Stimulated activated CD4-positive, alpha-beta T cell treated with anti-CD3 and anti-CD28 coated beads, Interleukin-4, amount 100 ng/mL, for 48 hours (primary cell): ENCODE results near the gene DNAJA1.
A peak's percentile ranks its signal among the peaks of the same experiment; 100 is the strongest.
"Not testable (repeated sequence)": the region's sequence is repeated elsewhere in the genome, so short reads cannot be mapped to it uniquely, and the experiment has no call there.

ENCODE experiments used
- DNase-seq, 2 donors: peaks; one replicate each; pipeline ENCODE4 v3.0.0-alpha.2; 2020; ENCODE audit warnings: low read depth in 2 of 2

Gene DNAJA1

DNA sequence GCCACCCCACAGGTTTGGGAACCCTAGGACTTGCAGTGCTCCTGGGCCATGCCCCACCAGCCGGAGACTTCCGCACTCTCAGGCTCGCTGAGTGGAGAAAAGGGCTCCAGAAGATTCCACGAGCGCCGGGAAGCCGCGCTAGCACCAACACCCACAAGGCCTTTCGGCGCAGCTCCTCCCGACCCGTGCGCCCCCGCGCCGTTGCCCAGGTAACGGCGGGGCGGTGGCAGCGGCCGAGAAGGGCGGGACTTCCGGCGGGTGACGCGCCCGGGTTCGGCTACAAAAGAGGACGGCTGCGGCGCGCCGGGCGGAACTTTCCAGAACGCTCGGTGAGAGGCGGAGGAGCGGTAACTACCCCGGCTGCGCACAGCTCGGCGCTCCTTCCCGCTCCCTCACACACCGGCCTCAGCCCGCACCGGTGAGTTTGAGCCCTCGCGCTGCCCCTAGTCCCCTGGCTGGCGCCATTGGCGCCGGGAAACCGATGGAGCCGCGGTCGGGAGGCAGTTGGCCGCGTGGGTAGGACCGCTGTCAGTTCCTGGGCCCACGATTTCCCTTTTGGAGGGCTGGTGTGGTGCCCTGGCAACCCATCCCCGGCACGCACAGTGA lies at the start of gene DNAJA1:
TSS of gene DNAJA1 (plus strand) at position 308 of the 606 bp plus-strand sequence. CDS start 1,212 bp downstream, outside the sequence.
- DNase-seq, result peak; percentile 91 to 94

DNA sequence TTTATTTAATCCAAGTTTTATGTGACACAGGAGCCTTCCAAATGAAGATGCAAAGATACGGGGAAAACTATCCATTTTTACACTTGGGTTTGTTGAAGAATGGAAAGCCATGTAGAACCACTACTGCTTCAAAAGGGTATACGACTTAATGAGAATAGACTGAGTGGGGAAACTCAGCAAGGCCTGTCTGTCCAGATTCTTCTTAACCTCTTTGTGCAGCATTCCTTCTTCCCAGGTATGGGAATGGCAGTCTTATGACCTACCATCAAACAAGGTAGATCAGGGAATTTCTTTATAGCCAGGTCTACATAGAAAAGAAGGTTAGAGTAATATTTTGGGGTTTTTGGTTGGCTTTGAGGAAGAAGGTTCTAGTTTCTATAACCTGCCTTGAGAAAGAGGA lies 47.0 kb upstream of the DNAJA1 start:
- DNase-seq, result no peak

DNA sequence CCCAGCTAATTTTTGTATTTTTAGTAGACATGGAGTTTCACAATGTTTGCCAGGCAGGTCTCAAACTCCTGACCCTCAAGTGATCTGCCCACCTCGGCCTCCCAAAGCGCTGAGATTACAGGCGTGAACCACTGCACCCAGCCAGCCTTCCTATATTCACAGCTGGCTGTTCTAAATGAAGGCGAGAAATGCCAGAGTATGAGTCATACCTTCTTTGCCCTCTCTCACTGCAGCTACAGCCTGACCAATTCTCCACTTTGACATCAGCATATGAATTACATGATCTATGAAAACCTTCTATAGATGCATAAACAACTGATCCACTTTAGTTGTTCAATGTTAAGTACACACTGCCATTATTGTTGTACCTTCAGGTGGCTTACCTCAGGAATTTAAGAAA lies 38.1 kb upstream of the DNAJA1 start:
- no peak for DNase-seq

DNA sequence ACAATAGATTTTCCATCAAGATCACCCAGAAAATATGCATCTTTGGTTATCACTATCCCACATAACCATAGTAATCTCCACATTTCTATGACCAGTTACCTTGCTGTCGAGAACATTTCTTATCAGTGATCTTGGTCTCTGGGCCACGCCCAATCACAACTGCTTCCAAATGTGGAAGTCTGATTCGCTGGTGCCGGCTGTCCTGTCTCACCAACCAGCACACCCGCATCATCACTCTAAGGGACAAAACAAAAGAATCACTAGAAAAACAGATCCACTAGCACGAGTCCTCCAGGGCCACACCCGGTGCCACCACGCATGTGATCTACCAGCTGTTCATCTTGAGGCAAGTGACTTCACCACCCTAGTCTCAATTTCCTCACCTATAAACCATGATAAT lies 35.4 kb upstream of the DNAJA1 start:
- DNase-seq, result no peak

DNA sequence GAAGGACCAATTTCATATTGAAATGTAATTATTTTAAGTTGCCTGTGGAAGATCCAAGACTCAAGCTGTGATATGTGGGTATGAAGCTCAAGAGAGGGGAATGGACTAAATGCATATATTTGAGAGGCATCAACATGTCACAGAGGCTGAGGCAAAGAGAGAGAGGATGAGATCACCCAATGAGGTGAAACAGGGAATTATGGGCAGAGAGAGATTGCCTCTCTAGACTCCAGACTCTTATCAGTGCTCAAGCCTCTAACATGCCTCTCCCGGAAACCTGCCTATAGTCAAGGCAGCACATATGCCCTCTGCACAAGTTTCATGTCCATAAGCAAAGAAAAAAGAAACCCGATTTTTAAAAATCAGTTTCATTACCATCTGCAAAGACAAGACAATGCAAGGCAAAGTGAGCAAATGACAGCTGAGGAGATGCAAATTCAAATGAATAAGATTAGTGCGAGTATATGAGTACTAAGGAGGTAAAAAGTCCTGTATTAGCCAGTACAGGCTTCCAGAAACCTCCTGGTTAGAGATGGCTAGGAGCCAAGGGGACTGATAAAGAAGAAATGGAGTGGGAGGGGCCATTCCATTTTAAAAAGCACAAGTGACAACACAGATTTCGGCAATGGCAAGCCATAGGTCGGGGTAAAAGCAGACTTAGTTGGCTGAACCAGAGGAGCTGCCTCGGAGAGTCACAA lies 33.0 kb upstream of the DNAJA1 start:
- DNase-seq, result no peak

DNA sequence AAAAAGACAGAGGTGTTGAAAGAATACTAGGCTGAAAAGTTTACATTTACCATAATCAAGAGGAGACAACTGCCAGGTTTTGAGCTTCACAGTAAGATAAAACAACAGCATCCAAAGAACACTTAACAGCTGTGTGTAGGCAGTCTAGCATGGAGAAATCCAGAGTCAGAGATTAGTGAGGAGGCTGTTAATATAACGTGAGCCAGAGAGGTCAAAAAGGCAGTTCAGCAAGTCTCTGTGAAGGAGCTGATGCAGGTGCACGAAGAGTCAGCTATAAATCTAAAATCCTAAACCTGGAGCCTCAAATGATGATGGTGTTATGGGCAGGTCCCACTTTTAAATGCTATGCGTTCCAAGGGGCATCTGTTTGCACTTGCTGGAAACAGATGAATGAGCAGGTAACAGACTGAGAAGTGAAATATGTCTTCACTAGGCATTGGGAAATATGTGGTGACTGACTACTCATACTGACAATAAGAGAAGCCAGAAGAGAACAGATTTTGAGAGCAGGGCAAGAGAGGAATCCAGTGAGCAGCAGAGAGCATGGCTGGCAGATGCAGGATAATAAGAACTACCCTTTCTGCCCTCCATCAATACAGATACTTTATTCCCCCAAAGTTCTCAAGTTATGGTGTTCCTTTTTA lies 32.4 kb upstream of the DNAJA1 start:
- DNase-seq, result no peak

DNA sequence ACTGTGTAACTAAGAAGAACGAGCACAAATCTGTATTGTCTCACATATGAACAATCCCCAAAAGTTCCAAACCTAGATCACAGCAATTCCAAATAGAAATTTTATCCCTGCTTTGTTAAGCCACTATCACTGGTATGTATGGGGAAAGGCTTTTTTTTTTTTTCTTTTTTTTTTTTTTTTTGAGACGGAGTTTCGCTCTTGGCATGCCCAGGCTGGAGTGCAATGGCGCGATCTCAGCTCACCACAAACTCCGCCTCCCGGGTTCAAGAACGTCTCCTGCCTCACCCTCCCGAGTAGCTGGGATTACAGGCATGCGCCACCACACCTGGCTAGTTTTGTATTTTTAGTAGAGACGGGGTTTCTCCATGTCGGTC lies 24.4 kb upstream of the DNAJA1 start:
- peak in 1 of 2 donors; percentile 27 for DNase-seq

DNA sequence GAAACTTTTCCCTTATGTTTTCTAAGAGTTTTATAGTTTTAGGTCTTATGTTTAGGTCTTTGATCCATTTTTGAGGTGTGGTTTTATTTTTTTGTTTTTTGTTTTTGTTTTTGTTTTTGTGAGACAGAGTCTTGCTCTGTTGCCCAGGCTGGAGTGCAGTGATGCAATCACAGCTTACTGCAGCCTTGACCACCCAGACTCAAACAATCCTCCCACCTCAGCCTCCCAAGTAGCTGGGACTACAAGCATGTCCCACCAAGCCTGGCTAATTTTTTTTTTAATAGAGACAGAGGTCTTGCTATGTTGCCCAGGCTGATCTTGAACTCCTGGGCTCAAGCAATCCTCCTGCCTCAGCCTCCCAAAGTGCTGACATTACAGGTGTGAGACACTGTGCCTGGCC lies 19.7 kb upstream of the DNAJA1 start:
- not testable (repeated sequence) for DNase-seq

DNA sequence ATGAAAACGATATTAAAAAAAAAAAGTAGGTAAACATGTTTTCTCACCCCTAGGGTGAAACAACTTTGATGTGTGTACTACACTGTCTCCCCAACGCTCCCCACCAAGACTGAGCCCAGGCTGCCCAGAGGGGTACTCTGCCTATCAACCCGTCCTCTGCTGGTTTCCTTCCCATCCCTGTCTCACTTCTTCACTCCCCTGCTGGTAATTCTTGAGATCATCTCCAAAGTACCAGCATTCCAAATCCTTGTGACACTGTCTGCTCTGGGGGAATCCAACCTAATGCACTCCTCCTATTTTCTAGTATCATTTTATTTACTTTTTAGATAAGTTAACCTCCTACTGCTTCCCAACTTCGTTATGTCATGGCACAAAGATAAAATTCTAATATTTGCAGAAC lies 17.3 kb upstream of the DNAJA1 start:
- DNase-seq, result no peak

DNA sequence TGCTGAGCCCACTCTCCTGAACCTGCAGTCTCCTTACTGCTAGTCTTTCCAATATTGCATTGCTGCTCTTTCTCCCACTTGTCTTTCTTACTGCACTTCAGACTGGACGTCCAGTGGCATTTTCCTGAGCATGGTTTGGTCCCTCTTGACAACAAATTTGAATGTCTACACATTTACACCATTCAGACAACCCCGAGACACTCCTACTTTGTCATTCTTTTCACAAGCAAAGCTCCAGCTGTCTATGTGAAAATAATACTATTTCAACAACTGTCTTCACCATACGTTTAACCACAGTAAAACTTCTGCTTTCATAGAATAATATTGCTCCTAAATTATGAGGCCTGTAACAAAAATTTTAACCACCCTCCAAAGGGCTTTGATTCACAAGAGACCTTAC lies 13.2 kb upstream of the DNAJA1 start:
- DNase-seq, result no peak

DNA sequence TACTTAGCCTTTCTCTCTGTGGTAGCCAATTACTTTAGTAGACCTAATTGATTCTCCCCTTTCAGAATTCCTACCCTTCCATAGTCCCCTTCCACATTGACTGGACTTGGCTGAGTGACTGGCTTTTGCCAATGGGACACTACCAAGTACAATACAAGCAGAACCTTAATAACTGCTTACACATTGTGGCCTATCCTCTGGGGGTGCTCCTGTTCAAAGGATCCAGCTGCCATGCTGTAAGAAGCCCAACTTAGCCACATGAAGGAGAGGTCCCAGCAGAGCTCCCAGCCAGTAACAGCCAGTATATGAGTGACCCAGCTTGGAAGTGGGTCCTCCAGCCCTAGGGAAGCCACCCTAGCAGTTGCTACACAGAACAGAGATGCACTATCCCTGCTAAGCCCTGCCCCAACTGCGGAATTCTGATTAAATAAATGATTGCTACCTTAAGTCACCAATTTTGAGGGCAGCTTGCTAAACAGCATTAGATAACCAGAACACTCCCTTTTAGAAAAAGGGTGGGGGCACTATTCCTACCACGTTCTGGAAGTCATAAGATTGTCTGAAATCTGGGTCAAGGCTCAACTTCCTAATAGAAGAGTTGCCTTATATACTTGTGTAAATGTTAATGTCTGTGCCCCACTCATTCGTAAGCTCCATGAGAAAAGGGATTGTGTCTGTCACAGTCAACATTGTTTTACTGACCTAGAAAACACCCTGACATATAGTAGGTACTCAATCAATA lies 12.6 kb upstream of the DNAJA1 start:
- DNase-seq, result no peak

DNA sequence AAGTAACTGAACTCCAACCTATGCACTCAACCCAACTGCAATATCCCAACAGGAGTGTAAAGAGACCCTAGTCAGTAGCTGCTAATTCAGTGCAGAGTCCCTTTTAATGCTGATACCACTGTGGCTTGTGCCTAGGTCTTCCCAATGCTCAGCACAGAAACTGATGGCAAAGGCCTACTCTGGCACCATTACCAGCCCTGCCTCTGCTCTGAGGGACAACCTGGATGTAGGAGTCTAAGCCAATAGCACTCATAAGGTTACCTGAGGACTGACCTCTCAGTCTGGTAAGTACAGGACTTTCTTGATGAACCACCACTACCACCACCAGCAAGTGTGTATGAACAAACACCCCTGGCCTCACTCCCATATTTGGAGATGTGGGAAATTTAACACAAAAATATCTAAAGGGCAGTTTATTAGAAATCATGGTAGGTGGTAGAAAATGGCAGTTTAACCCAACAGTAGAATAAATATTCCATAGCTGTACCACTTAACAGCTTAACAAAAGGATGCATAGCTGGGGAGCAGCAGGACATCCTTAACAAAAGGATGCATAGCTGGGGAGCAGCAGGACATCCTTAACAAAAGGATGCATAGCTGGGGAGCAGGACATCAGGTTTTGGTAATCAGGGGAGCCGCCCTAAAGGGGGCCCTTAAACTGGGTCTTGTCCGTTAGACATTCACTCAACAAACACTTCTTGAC lies 11.0 kb upstream of the DNAJA1 start:
- DNase-seq, result no peak

DNA sequence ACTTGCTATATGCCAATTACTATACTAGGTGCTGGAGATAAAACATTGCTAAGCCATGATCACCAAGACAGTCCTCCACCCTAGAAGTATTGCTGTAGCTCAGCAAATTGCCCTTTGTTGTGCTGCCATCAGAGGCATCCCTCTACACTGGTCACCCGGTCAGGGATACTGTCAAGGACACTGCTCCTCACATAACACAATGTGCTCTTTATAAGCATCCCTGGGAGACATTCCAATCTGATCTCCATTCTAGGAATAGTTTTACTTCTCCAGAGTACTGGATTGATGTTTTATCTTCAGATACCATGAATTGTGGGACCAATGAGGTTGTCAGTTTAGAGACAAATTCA lies 10.4 kb upstream of the DNAJA1 start:
- no peak for DNase-seq

DNA sequence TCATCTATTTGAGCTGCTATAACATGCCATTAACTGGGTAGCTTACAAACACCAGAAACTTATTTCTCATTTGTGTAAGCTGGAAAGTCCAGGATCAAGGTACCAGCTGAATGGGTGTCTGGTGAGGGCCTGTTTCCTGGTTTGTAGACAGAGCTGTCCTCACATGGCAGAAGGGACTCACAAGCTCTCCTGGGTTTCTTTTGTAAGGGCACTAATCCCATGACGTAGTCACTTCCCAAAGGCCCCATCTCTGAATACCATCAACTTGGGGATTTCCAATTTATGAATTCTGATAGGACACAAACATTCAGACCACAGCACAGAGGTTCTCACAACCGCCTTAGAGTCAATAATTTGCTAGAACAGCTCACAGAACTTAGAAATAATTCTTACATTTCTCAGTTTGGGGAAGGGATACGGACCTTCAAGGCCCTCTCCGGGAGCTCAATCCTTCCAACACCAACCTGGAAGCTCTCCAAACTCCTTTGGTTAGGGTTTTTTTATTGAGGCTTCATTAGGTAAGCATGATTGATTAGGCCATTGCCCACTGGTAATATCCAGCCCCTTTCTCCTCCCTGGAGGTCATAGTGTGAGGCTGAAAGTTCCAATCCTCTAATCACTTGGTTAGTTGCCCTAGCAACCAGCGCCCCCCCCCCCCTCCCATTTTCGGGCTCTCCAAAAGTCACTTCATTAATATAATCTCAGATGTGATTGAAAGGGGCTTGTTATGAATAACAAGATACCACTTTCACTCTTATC lies 7.6 kb upstream of the DNAJA1 start:
- no peak for DNase-seq

DNA sequence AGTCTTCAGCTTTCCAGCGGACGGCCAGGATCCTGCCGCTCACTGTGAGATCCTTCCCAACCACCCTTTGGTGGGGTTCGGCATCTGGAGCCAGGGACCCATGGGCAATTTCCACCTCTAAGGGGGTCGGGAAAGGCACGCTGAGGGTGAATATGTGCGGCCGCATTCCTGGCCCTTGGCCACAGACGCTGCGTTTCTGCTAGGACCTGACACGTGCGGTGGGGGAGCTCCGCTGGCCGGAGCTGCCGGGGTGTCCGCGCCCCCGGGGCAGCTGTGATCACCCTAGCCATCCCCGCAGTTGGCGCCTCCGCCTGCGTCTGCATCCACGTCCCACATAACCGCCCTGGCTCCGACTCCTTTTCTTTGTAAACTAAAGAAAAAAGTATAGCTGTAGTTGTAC lies 5.3 kb upstream of the DNAJA1 start:
- DNase-seq, result no peak

DNA sequence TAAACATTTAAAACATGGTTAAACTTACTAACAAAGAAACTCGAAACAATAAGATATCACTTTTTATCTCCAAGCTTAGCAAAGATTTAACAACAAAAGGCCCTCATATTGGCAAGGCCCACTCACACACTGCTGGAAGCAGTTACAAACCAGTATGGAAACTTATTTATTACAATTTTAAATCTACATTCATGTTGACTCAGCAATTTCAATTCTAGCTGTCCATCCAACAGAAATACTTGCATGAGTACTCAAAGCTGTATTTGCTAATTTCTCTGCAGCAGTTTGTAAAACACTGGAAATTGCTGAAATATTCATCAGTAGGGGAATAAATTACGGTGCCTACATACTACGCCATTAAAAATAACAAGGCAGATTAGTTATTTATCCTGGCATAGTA lies 2.8 kb upstream of the DNAJA1 start:
- DNase-seq, result no peak

DNA sequence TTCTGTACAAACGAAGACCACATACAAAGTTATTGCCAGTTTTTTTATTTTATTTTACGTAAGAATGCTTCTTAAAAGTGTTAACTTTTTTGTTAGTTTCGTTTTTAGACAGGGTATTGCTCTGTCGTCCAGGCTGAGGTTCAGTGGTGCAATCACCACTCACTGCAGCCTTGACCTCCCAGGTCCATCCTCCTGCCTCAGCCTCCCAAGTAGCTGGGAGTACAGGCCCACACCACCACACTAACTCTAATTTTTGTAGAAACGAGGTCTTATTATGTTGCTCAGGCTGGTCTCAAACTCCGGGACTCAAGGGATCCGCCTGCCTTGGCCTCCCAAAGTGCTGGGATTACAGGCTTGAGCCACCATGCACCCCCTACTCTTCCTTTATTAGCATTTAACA lies 2.3 kb upstream of the DNAJA1 start:
- no peak for DNase-seq

DNA sequence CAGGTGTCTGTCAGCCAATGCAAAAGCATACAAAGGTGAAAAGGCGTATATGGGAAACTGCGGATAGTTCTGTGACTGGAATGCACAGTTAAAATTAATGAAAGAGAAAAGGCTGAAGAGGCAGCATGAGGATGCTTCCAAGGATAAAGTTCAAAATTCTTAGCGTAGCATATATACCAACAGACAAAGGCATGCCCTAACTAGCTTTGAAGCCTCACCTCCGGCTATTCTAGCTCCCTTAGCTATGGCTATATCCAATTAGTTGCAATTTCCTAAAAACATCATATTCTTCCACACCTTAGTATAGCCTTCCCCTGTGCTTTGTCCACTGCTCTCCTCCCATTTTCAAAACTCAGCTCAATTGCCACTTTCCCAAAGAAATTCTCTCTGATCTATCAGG lies 1.4 kb upstream of the DNAJA1 start:
- DNase-seq, result no peak

DNA sequence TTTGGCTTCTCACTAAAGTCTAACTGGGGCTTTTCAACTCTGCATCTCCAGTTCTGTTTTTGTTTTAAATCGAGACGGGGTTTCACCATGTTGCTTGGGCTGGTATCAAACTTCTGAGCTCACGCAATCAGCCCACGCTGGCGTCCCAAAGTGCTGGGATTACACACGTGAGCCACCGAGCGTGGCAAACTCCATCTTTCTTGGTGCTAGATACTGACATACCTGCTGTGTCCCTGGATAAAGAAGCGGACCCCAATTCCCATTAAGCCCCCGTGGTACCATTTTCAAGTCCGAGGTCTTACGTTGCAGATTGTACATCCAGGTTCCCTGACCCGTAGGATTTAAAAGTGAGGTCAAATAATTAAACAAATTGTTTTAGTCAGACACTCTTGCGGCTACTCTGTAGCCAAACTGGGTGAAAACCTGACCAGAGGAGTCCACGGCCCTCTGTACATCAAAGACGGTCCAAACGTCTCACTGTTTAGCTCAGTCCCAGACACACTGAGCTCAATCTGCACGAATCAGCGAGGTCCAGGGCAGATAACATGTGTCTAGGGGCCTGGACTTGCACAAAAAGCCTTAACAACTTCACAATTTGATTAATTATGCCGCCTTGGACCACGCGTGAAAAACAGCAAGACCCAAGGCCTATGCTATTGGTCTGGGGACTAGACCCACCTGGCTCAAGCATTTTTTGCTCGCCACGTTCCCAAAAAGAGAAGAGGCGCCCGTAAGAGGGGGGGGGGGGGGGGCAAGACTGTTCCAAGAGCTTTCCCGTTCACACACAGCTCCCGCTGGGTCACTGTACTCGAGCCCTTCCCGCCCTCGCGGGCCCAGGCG lies 727 bp upstream of the DNAJA1 start:
- peak in 1 of 2 donors; percentile 32 for DNase-seq

DNA sequence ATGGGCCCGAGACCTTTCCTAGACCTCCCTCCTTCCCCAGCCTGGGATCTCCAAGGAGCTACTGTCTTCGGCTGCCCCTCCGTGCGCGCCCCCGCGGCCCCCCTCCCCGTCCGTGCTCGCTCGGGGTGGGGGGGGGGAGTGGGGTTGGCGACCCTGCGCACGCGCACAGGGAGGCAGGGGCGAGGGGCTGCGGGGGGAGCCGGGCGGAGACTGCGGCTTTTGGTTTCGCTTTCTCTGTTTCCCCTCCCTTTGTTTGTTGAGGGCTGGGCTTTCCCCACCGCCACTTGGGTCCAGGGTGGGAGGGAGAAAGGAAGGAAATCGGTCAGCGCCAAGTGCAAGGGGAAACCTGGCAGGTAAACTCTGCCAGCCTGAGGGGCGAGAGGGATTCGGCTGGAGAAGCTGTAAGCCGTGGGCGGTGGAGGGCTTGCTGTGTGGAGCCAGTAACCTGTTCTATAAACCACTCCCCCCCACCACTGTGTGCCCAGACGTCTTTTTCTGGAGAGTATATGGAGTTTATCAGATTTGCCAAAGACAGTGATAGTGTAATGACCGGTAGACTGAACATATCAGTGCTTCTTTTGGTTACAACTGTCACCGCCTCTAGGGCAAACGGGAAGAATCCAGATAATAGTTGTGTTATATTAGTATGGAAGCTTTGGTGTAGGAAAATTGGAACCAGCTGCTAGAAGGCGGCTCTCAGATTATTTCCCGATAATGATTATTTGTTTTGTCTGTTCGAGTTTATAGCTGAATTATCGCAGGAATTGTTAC lies 684 bp downstream of the DNAJA1 start:
- peak; percentile 56 to 61 for DNase-seq
